Stimulated activated CD8-positive, alpha-beta memory T cell treated with anti-CD3 and anti-CD28 coated beads, Interleukin-15, amount 100 ng/mL, for 24 hours (primary cell): Measurements from ENCODE around the gene ACVR1.
"Not testable (repeated sequence)": the region's sequence is repeated elsewhere in the genome, so short reads cannot be mapped to it uniquely, and the experiment has no call there.

Experiments used
- DNase-seq: peaks from one replicate; pipeline ENCODE4 v3.0.0-alpha.2; 2020; ENCODE audit warnings: low read depth

The ACVR1 gene

GRCh38 chr2:157751462-157752058 is 124.6 kb downstream of the ACVR1 start:
- DNase-seq: no peak

- no peak for DNase-seq
Measured at GRCh38 chr2:157749684-157750083, 126.4 kb downstream of the ACVR1 start.

GRCh38 chr2:157748371-157749142 is 127.6 kb downstream of the ACVR1 start:
- no peak for DNase-seq

- no peak for DNase-seq
Measured at GRCh38 chr2:157747695-157748370, 128.3 kb downstream of the ACVR1 start.

GRCh38 chr2:157747280-157747679 is 128.8 kb downstream of the ACVR1 start:
- DNase-seq: no peak

- DNase-seq: no peak
Measured at GRCh38 chr2:157746234-157746950, 129.7 kb downstream of the ACVR1 start.

GRCh38 chr2:157744571-157745076 is 131.5 kb downstream of the ACVR1 start:
- DNase-seq: no peak

- no peak for DNase-seq
Measured at GRCh38 chr2:157743051-157743450, 133.1 kb downstream of the ACVR1 start.

- no peak for DNase-seq
Measured at GRCh38 chr2:157741819-157742484, 134.2 kb downstream of the ACVR1 start.

- no peak for DNase-seq
Measured at GRCh38 chr2:157737656-157738055, 138.5 kb downstream of the ACVR1 start.

GRCh38 chr2:157735532-157735931 is 140.6 kb downstream of the ACVR1 start:
- DNase-seq: no peak

- no peak for DNase-seq
Measured at GRCh38 chr2:157733263-157733662, 142.9 kb downstream of the ACVR1 start.

GRCh38 chr2:157732596-157732995 is 143.5 kb downstream of the ACVR1 start:
- DNase-seq: no peak

- no peak for DNase-seq
Measured at GRCh38 chr2:157727693-157728092, 148.4 kb downstream of the ACVR1 start.

- DNase-seq: no peak
Measured at GRCh38 chr2:157726946-157727345, 149.2 kb downstream of the ACVR1 start.

GRCh38 chr2:157725846-157726245 is 150.3 kb downstream of the ACVR1 start:
- no peak for DNase-seq

GRCh38 chr2:157722580-157723234 is 153.4 kb downstream of the ACVR1 start:
- no peak for DNase-seq

- DNase-seq: no peak
Measured at GRCh38 chr2:157720504-157720903, 155.6 kb downstream of the ACVR1 start.

GRCh38 chr2:157704653-157705052 is 171.5 kb downstream of the ACVR1 start:
- DNase-seq: not testable (repeated sequence)

- DNase-seq: not testable (repeated sequence)
Measured at GRCh38 chr2:157704148-157704547, 172.0 kb downstream of the ACVR1 start.

- DNase-seq: no peak
Measured at GRCh38 chr2:157699806-157700205, 176.3 kb downstream of the ACVR1 start.
